Ascending aorta (tissue), 2 donors: ENCODE results near the gene PLXNA2. TPM values are rescaled to one million over a fixed set of nuclear protein-coding genes. Genes with fewer than 3 reads are reported as not detected.

Experiments used
- DNase-seq, 2 donors: peaks; one replicate each; pipeline ENCODE4 v3.0.0-alpha.2; 2019; ENCODE audit warnings: low spot score in 2 of 2
- H3K27ac ChIP-seq, 2 donors: fragments of 200-600 bp; sonication (generic); one replicate each; pipeline ENCODE4 v1.5.1; 2016 to 2017; ENCODE audit warnings: mild to moderate bottlenecking in 1 of 2
- H3K27me3 ChIP-seq: fragments of 200-600 bp; sonication (generic); one replicate; pipeline ENCODE4 v1.5.1; 2017
- H3K36me3 ChIP-seq, 2 donors: fragments of 200-600 bp; sonication (generic); one replicate each; pipeline ENCODE4 v1.5.1; 2016
- H3K4me1 ChIP-seq, 2 donors: fragments of 200-600 bp; sonication (generic); one replicate each; pipeline ENCODE4 v1.5.1; 2016 to 2017; ENCODE audit warnings: mild to moderate bottlenecking in 1 of 2
- H3K4me3 ChIP-seq, 2 donors: fragments of 200-600 bp; sonication (generic); one replicate each; pipeline ENCODE4 v1.5.1; 2016 to 2017; ENCODE audit warnings: mild to moderate bottlenecking in 1 of 2
- H3K9me3 ChIP-seq, 2 donors: fragments of 200-600 bp; sonication (generic); one replicate each; pipeline ENCODE4 v1.5.1; 2016
- CTCF ChIP-seq, 3 experiments: fragments of 200-600 bp in 2 of 3; fragments of 450-650 bp in 1 of 3; sonication (generic) in 2 of 3; IDR thresholded peaks; one replicate each; pipeline ENCODE4 v1.5.1; 2016 to 2019; ENCODE audit warnings: antibody characterized with exemption in 3 of 3, mild to moderate bottlenecking in 1 of 3, moderate library complexity in 1 of 3
- intact Hi-C: fragments of 100-400 bp; cut with DNase I; formaldehyde crosslinking; loops from one replicate; pipeline ENCODE4 v1.15.1; 2023
- total RNA-seq: library from RNA; depleted of rRNA; stranded (reverse); fragments of >200 nt; gene quantifications from one replicate; pipeline ENCODE4 v1.1.0, GENCODE V29; 2016

Gene PLXNA2
- total RNA-seq, 1 donor from 2014 or later, result 33.0 TPM

- Histone ChIP-seq H3K27me3 (no peaks in the 10 kb centered on the region), H3K4me1 (peaks cover 5 to 20% of the 10 kb centered on the region in 2 donors), H3K9me3 (no peaks in the 10 kb centered on the region), H3K36me3 (peaks cover 0 to 4% of the 10 kb centered on the region in 2 donors), H3K27ac (no peak overlapping the region), H3K4me3 (no peak overlapping the region)
- DNase-seq, result no peak
- intact Hi-C loops, result no loop called here
- no peak for TF ChIP-seq CTCF (IDR thresholded peaks at IDR 0.05)
These were observed 70.0 kb downstream of the PLXNA2 start for GRCh38 chr1:208174200-208174599.

GRCh38 chr1:208173749-208174148 lies 70.4 kb downstream of the PLXNA2 start:
- no peak overlapping the region for H3K4me3 ChIP-seq
- no peak for DNase-seq
- H3K27me3 ChIP-seq, result no peaks in the 10 kb centered on the region
- H3K9me3 ChIP-seq, result no peaks in the 10 kb centered on the region
- peaks cover 0 to 4% of the 10 kb centered on the region in 2 donors for H3K36me3 ChIP-seq
- no peak for TF ChIP-seq CTCF (IDR thresholded peaks at IDR 0.05)
- intact Hi-C loops, result no loop called here
- no peak overlapping the region for H3K27ac ChIP-seq
- H3K4me1 ChIP-seq, result peaks cover 5 to 16% of the 10 kb centered on the region in 2 donors

- H3K9me3 ChIP-seq, result no peaks in the 10 kb centered on the region
- no peaks in the 10 kb centered on the region for H3K27me3 ChIP-seq
- H3K27ac ChIP-seq, result peak overlapping the region in 1 of 2 donors; percentile 5
- no peak for DNase-seq
- peaks cover 0 to 4% of the 10 kb centered on the region in 2 donors for H3K36me3 ChIP-seq
- no peak overlapping the region for H3K4me3 ChIP-seq
- intact Hi-C loops, result no loop called here
- peaks cover 0 to 4% of the 10 kb centered on the region in 2 donors for H3K4me1 ChIP-seq
- TF ChIP-seq CTCF (IDR thresholded peaks at IDR 0.05), result no peak
These were observed 71.6 kb downstream of the PLXNA2 start for GRCh38 chr1:208172423-208173145.

GRCh38 chr1:208171616-208172422 lies 72.4 kb downstream of the PLXNA2 start:
- TF ChIP-seq CTCF (IDR thresholded peaks at IDR 0.05), result no peak
- no peak overlapping the region for H3K4me3 ChIP-seq
- no peak overlapping the region for H3K27ac ChIP-seq
- H3K9me3 ChIP-seq, result no peaks in the 10 kb centered on the region
- H3K36me3 ChIP-seq, result peaks cover 0 to 4% of the 10 kb centered on the region in 2 donors
- no peaks in the 10 kb centered on the region for H3K27me3 ChIP-seq
- intact Hi-C loops, result no loop called here
- no peak for DNase-seq
- peaks cover 0 to 4% of the 10 kb centered on the region in 2 donors for H3K4me1 ChIP-seq

- DNase-seq, result no peak
- Histone ChIP-seq H3K36me3 (peaks cover 0 to under 1% of the 10 kb centered on the region in 2 donors), H3K4me1 (peaks cover 0 to 2% of the 10 kb centered on the region in 2 donors), H3K27me3 (no peaks in the 10 kb centered on the region), H3K27ac (no peak overlapping the region), H3K9me3 (no peaks in the 10 kb centered on the region), H3K4me3 (no peak overlapping the region)
- TF ChIP-seq CTCF (IDR thresholded peaks at IDR 0.05), result no peak
- intact Hi-C loops, result no loop called here
These were observed 73.9 kb downstream of the PLXNA2 start for GRCh38 chr1:208170252-208170651.
